HFF-Myc (cell line): ENCODE results near the gene ACSS1.

Experiments
- DNase-seq: peaks from one replicate; pipeline ENCODE4 v3.0.0-alpha.2; 2011; ENCODE audit warnings: low read depth; ENCODE audit errors: extremely low read depth
- H3K4me3 ChIP-seq: replicated peaks from 2 replicates; pipeline ENCODE4 v1.5.1; 2011; ENCODE audit warnings: low read depth, mild to moderate bottlenecking, control low read depth, low read length
- CTCF ChIP-seq: IDR thresholded peaks from 2 replicates; pipeline ENCODE4 v1.5.1; 2012; ENCODE audit warnings: mild to moderate bottlenecking, low read depth, low read length, control low read depth; ENCODE audit errors: missing control alignments

ACSS1 gene

GRCh38 chr20:24980291-24981053, 77.5 kb downstream of the ACSS1 start:
- H3K4me3 ChIP-seq: no peak overlapping the region
- no peak for DNase-seq
- TF ChIP-seq CTCF: no peak

GRCh38 chr20:24979036-24979960, 78.6 kb downstream of the ACSS1 start:
- TF ChIP-seq CTCF: no peak
- no peak for DNase-seq
- H3K4me3 ChIP-seq: no peak overlapping the region

GRCh38 chr20:24978513-24978912, 79.4 kb downstream of the ACSS1 start:
- TF ChIP-seq CTCF: no peak
- no peak for DNase-seq
- no peak overlapping the region for H3K4me3 ChIP-seq

GRCh38 chr20:24977797-24978196, 80.1 kb downstream of the ACSS1 start:
- TF ChIP-seq CTCF: no peak
- no peak overlapping the region for H3K4me3 ChIP-seq
- DNase-seq: no peak

GRCh38 chr20:24977336-24977735, 80.6 kb downstream of the ACSS1 start:
- DNase-seq: no peak
- TF ChIP-seq CTCF: no peak
- no peak overlapping the region for H3K4me3 ChIP-seq

- no peak overlapping the region for H3K4me3 ChIP-seq
- no peak for TF ChIP-seq CTCF
- DNase-seq: no peak
Measured at GRCh38 chr20:24972341-24972740, 85.6 kb downstream of the ACSS1 start.
